ENCODE data around the gene LRBA.

- no peak for TF ChIP-seq EZH2 (IDR thresholded peaks at IDR 0.05; ENCODE audit: borderline replicate concordance, low read depth, low read length, severe bottlenecking)
- TF ChIP-seq CTCF (IDR thresholded peaks at IDR 0.05; ENCODE audit: borderline replicate concordance, extremely low read depth, low read length, poor library complexity, severe bottlenecking), result no peak
Measured at GRCh38 chr4:150938873-150939499, 76.1 kb downstream of the LRBA start.
